Colonic mucosa (tissue), 4 donors: ENCODE data around the gene DHH. TPM values are rescaled to one million over a fixed set of nuclear protein-coding genes. Genes with fewer than 3 reads are reported as not detected.

Experiments
- DNase-seq: peaks from one replicate; pipeline ENCODE4 v3.0.0-alpha.2; 2020
- H3K27ac ChIP-seq: fragments of 200-600 bp; one replicate; pipeline ENCODE4 v1.8.0; 2021
- H3K27me3 ChIP-seq: fragments of 200-600 bp; one replicate; pipeline ENCODE4 v1.8.0; 2021
- H3K36me3 ChIP-seq: fragments of 200-600 bp; one replicate; pipeline ENCODE4 v1.8.0; 2021
- H3K4me1 ChIP-seq: fragments of 200-600 bp; one replicate; pipeline ENCODE4 v1.8.0; 2021; ENCODE audit warnings: mild to moderate bottlenecking
- H3K4me3 ChIP-seq: fragments of 200-600 bp; one replicate; pipeline ENCODE4 v1.8.0; 2021
- H3K9ac ChIP-seq, 2 donors: one replicate each; pipeline ENCODE4 v1.7.0; 2013; ENCODE audit warnings: control low read depth in 2 of 2, low read depth in 2 of 2, low read length in 2 of 2
- H3K9me3 ChIP-seq: fragments of 200-600 bp; one replicate; pipeline ENCODE4 v1.8.0; 2021
- CTCF ChIP-seq: fragments of 200-600 bp; IDR thresholded peaks from one replicate; pipeline ENCODE4 v1.8.0; 2022; ENCODE audit warnings: antibody characterized with exemption, mild to moderate bottlenecking
- intact Hi-C: fragments of 100-400 bp; cut with DNase I; formaldehyde crosslinking; loops from one replicate; pipeline ENCODE4 v1.14.1; 2022
- total RNA-seq, 2 donors: library from RNA; stranded (reverse); fragmentation: NEBNext Ultra II Directional in 1 of 2; extraction: Animal tissue kit (Norgen Biotek cat#: 25700) in 1 of 2; gene quantifications; one replicate each; pipeline ENCODE4 v1.2.1, GENCODE V29; 2021
- donor health status: healthy.
- donor health status: DM: no; HTN: no; CAD: no.
- donor health status: DM: no; HTN: no; CAD: no.

Gene DHH
- total RNA-seq, 2 donors from 2014 or later: 0.29 to 0.52 TPM

GRCh38 chr12:49039421-49040363 is 54.9 kb downstream of the DHH start:
- Histone ChIP-seq H3K27me3 (no peaks in the 10 kb centered on the region), H3K27ac (no peak overlapping the region), H3K4me1 (no peaks in the 10 kb centered on the region), H3K36me3 (peaks cover 40% of the 10 kb centered on the region), H3K9ac (no peak overlapping the region), H3K9me3 (no peaks in the 10 kb centered on the region), H3K4me3 (no peak overlapping the region)
- intact Hi-C loops: no loop called here
- TF ChIP-seq CTCF: no peak
- DNase-seq: no peak

DNA sequence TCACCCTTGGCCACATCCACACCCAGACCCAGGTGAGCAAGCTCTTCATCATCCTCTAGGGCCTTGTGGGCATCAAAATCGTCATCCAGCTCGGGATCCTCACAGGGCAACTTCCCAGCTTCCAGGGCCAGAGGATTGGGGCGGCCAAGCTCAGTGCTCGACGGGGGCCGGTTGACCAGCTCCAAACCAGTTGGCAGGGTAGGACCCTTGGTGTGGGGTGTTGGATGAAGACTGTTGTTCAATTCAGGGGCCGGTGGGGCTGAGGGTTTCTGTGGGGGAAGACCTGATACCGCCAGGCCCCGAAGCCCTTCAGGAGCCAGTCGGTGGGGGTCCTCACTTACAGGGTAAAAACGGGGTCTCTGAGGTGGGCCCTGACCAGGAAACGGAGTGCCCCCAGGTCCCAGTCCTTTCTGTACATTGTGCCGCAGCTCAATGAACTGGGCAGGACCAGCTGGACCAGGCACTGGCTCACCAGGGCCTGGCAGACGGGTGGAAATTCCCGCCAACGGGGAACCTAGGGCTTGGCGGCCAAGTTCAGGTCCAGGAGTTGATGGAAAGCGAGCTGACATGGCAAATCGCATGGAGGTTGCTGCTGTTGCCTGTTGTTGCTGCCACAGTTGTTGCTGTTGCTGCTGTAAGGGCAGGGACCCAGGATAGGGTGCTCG is 56.2 kb downstream of the DHH start:
- DNase-seq: no peak
- no peaks in the 10 kb centered on the region for H3K9me3 ChIP-seq
- peaks cover 29% of the 10 kb centered on the region for H3K36me3 ChIP-seq
- TF ChIP-seq CTCF: no peak
- H3K27ac ChIP-seq: no peak overlapping the region
- H3K4me3 ChIP-seq: no peak overlapping the region
- intact Hi-C loops: no loop called here
- no peaks in the 10 kb centered on the region for H3K4me1 ChIP-seq
- H3K27me3 ChIP-seq: no peaks in the 10 kb centered on the region
- no peak overlapping the region for H3K9ac ChIP-seq

- H3K9me3 ChIP-seq: no peaks in the 10 kb centered on the region
- no peak overlapping the region for H3K9ac ChIP-seq
- no peak overlapping the region for H3K27ac ChIP-seq
- no peak for TF ChIP-seq CTCF
- H3K27me3 ChIP-seq: no peaks in the 10 kb centered on the region
- intact Hi-C loops: no loop called here
- no peak for DNase-seq
- no peak overlapping the region for H3K4me3 ChIP-seq
- H3K4me1 ChIP-seq: no peaks in the 10 kb centered on the region
- peaks cover 27% of the 10 kb centered on the region for H3K36me3 ChIP-seq
Measured at GRCh38 chr12:49037947-49038237, 56.7 kb downstream of the DHH start.

GRCh38 chr12:49037111-49037946 is 57.3 kb downstream of the DHH start:
- TF ChIP-seq CTCF: no peak
- no peak for DNase-seq
- Histone ChIP-seq H3K36me3 (peaks cover 23% of the 10 kb centered on the region), H3K9ac (no peak overlapping the region), H3K4me1 (no peaks in the 10 kb centered on the region), H3K27ac (no peak overlapping the region), H3K9me3 (no peaks in the 10 kb centered on the region), H3K27me3 (no peaks in the 10 kb centered on the region), H3K4me3 (no peak overlapping the region)
- intact Hi-C loops: no loop called here

Other genes with a start within 250 kb of the DHH start
- 100 to 1,000 TPM in 1 of 2 donors, 10 to 100 TPM in 1; 87.2 to 150 TPM for gene DDX23, start 242.6 kb downstream of the DHH start, total RNA-seq
- gene RND1, start 228.9 kb downstream of the DHH start, total RNA-seq: 1 to 10 TPM; 2.5 to 3.4 TPM
- gene FKBP11, start 169.3 kb downstream of the DHH start, total RNA-seq: 10 to 100 TPM; 33.7 to 47.4 TPM
- gene ARF3, start 137.3 kb downstream of the DHH start, total RNA-seq: 100 to 1,000 TPM; 255 to 261 TPM
- gene WNT10B, start 123.1 kb downstream of the DHH start, total RNA-seq: under 1 TPM; 0.24 to 0.47 TPM
- gene WNT1, start 116.5 kb downstream of the DHH start, total RNA-seq: not detected
- gene DDN, start 95.4 kb downstream of the DHH start, total RNA-seq: under 1 TPM; 0.17 to 0.21 TPM
- 10 to 100 TPM; 49.5 to 54.8 TPM for gene PRKAG1, start 76.0 kb downstream of the DHH start, total RNA-seq
- 10 to 100 TPM; 50.2 to 87.5 TPM for gene KMT2D, start 34.0 kb downstream of the DHH start, total RNA-seq
- under 1 TPM; 0.27 to 0.32 TPM for gene RHEBL1, start 24.8 kb downstream of the DHH start, total RNA-seq
- gene LMBR1L, start 16.0 kb upstream of the DHH start, total RNA-seq: 10 to 100 TPM; 36.9 to 38.2 TPM
- 1,000 to 10,000 TPM in 1 of 2 donors, 100 to 1,000 TPM in 1; 445 to 1,717 TPM for gene TUBA1B, start 36.6 kb upstream of the DHH start, total RNA-seq
- gene TUBA1A, start 94.3 kb upstream of the DHH start, total RNA-seq: 10 to 100 TPM; 16.9 to 70.3 TPM
- gene TUBA1C, start 170.3 kb upstream of the DHH start, total RNA-seq: 100 to 1,000 TPM; 183 to 368 TPM
- gene PRPH, start 200.3 kb upstream of the DHH start, total RNA-seq: 10 to 100 TPM in 1 of 2 donors, 1 to 10 TPM in 1; 3.9 to 21.9 TPM
- gene TROAP, start 228.5 kb upstream of the DHH start, total RNA-seq: 10 to 100 TPM; 11.8 to 51.8 TPM
- not detected for gene C1QL4, start 242.4 kb upstream of the DHH start, total RNA-seq